ENCODE results near the gene CEMIP2.

DNA sequence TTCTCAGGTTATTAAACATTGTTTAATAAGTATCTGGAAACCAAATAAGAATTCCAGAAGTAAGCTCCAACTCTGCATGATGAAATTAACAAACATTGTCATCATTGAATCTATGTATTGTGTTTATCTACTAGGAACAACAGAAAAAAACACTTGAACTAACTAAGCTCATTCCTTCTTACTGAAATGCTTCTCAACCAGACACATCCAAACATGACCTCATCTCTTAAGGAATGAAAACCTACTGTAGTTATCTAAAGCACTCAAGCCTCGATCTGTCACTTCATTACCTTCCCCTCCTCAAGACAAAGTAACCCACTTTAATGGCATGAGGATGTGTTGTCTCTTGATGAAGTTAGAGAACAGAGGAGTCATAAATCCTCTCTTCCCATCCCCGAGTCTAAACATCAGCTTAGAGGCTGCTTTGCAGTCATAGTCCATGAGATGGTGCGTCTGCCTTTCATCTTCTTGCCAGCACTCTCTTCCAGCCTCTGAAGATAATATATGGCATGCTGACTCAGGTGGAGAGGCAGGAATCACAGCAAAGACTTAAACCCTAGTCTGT lies 86.5 kb downstream of the CEMIP2 start:
- no peak for TF ChIP-seq IRF3 (IDR thresholded peaks at IDR 0.05; ENCODE audit: low read depth, low read length)
- TF ChIP-seq MXI1 (IDR thresholded peaks at IDR 0.05; ENCODE audit: low read depth, low read length), result no peak
- no peak for TF ChIP-seq USF1 (IDR thresholded peaks at IDR 0.05; ENCODE audit: borderline replicate concordance, low read depth)
- TF ChIP-seq CHD2 (IDR thresholded peaks at IDR 0.05; ENCODE audit: low read length, partially characterized antibody), result no peak
- TF ChIP-seq TEAD4 (IDR thresholded peaks at IDR 0.05; ENCODE audit: borderline replicate concordance, insufficient read depth), result 0 out of 2 replicates have a peak, but pooled peaks have one; percentile 17
